ENCODE data around the gene CREB3L2.

DNA sequence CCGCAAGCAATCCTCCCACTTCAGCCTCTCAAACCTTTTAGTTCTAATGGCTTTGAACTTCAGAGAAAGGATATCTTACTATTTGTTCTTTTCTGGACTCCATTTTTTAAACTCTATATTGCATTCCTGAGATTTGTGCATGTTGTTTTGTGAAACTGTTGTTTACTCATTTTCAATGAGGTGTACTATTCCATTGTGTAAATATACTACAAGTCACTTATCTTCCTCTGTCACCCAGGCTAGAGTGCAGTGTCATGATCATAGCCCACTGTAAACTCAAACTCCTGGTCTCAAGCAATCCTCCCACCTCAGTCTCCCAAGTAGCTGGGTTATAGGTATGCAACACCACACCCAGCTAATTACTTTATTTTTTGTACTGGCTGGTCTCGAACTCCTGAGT, 43.0 kb upstream of the CREB3L2 start:
- TF ChIP-seq CTCF (IDR thresholded peaks at IDR 0.05) = no peak
- no peak for TF ChIP-seq EP300 (IDR thresholded peaks at IDR 0.05)
- no peak for TF ChIP-seq POLR2A (IDR thresholded peaks at IDR 0.05)
- TF ChIP-seq POLR2AphosphoS5 (IDR thresholded peaks at IDR 0.05) = no peak
